Activated naive CD4-positive, alpha-beta T cell treated with anti-CD3 and anti-CD28 coated beads, Interleukin-2, amount 10 ng/mL, durations not matched to agents 5 hours and 36 hours (primary cell): ENCODE measurements around the gene PKMYT1. TPM values are rescaled to one million over a fixed set of nuclear protein-coding genes. Genes with fewer than 3 reads are reported as not detected.

Experiments
- total RNA-seq, 2 experiments: library from RNA; stranded (reverse); gene quantifications; one replicate each; pipeline ENCODE4 v1.2.3, GENCODE V29; 2021

The PKMYT1 gene
- total RNA-seq = 10 to 100 TPM; 89.1 to 99.3 TPM

DNA sequence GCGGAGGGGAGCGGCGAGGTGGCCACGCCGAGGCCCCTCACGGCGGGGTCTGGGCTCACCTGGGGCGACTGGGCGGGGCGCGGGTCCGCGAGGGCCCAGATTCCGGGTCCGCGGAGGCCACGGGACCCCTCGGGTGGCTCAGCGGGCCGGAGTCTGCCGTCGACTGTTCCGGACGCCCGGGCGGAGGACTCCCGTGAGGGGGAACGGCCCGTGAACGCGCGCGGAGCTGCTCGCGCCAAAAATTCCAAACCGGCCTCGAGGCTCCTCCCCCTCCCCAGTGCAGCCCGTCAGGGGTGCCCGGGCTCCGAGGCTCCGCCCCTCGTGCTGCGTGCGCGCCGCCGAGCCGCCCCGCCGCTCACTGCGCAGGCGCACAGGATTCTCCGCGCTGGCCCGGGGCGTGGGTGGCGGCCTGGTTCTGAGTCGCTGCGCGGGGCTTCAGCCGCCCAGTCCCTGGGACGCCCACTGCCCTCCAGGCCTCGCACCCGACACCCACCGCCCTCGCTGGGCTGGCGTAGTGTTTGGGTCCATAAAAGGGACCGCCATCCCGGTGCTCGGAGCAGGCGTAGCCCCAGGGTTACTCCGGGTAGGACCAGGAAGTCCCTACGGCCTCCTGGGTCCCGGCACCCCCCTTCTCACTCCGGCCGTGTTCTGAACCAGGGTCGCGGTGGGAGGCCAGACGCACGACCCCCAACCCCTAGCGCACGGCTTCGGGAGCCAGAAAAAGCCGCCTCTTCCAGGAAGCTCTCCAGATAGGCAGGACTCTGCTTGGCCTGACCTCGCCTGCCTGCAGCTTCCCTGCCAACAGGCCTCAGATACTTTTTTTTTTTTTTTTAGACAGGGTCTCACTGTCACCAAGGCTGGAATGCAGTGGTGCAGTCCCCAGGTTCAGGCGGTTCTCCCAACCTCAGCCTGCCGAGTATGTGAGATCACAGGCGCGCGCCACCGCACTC is at the start of gene PKMYT1:
Gene PKMYT1, minus strand, starts transcription at position 220 of the 950 bp plus-strand sequence. CDS start 789 bp downstream, outside the sequence.

GRCh38 chr16:3023669-3024478 is 43.6 kb upstream of the PKMYT1 start, which contains the start of the genes HCFC1R1 and THOC6:
HCFC1R1 (minus strand) TSS chr16:3023942; CDS start chr16:3023941, 1 bp downstream.
THOC6 (plus strand) TSS chr16:3024035; CDS start chr16:3024327, 292 bp downstream.

GRCh38 chr16:3020247-3020603 is 40.0 kb upstream of the PKMYT1 start, which contains the start of gene TNFRSF12A:
TNFRSF12A (plus strand) TSS chr16:3020368; CDS start chr16:3020398, 30 bp downstream.

DNA sequence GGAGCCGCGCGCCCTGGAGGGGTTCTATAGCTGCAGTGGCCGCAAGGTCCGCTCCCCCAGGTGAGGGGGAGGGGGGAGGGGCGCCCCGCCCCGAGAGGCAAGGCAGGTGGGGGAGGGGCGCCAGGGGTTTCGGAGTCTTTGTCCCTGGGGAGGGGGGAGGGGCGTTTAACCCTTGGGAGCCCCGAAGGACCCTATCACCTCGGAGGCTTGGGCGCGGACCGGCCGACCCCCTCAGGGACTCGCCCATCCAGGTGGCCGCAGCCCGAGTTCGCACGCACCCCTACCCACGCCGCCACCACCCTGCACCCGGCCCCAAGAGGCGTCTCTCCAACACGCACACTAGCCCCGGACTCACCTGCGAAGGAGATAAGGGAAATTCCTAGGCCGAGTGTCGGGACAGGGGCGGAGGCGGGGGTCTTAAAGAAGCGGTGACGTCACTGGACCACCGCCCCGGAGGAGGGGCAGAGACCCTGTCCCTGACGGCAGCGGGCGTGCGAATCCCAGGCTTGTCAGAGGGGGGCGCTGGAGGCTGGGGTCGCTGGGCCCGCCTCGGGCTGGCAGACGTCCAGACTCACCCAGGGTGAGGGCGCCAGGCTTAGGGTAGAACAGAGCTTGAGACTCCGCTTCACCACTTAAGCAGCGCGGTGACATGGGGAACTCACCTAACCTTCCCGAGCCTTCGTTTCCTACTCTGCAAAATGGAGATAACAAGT is 37.7 kb upstream of the PKMYT1 start, which contains the start of gene CLDN6:
Gene CLDN6, minus strand, starts transcription at position 390 of the 713 bp plus-strand sequence. CDS start 2,162 bp downstream, outside the sequence.

DNA sequence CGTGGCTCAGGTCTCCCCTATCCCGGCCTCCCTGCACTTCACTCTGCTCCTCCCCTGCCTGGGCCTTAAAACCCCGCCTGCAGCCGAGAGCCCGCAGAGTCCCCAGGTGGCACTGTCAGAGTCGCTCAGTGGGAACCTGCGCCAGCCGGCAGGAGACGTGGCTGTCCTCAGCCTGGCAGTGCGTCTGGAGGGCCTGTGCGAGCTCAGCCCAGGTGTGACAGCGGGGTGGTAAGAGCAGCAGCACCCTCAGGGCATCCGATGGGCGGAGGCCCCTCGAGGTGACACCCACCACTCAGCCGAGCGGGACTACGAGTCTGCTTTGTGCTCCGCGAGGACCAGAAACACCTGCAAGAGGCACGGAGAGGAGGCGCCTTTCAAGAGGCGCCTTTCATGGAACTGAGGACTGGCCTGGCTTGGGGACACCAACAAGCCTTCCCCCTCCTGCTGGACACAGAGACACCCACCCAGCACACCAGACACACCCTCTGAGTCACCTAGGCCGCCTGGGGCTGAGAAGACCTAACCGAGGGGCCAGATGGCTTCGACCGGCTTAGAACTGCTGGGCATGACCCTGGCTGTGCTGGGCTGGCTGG is 32.7 kb upstream of the PKMYT1 start, which contains the start of gene CLDN9:
Gene CLDN9, plus strand, starts transcription at position 96 of the 593 bp plus-strand sequence. Its CDS starts 440 bp downstream, at position 536.

GRCh38 chr16:2968738-2969544 is 11.3 kb downstream of the PKMYT1 start, which contains the start of gene PAQR4:
PAQR4 (plus strand) TSS chr16:2969348; CDS start chr16:2969675, 327 bp downstream.

DNA sequence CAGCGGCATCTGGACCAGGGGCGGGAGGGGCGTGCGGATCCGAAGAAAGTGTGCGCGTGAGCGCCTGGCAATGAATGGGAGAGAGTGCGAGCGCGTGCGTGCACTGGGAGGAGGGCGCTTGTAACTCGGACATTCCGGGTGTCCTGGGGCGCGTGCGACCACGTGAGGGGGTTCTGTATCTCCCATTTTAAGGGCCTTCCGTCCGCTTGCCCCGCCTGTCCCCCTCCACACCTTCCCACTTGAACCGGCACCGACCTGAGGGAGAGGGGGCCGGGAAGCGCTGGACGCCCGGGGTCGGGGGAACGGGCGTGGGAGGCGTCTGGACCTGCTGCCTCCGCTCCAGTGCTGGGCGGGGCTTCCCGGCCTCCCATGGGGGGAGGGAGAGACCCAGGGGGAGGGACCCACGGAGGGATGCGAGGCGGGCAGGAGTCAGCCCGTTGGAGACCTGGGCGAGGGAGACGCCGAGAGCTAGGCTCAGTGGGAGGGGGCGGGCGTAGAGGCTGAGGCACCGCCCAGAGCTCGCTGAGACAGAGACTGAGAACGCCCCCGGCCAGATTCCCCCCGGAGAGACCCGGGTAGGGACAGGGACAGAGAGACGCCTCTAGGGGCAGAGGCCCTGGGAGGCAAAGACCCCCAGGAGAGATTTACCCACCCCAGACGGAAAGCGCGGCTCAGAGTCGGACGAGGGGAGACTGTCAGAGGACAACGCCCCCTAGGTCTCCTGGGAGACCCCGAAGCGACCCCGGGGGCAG is 16.3 kb downstream of the PKMYT1 start, which contains the start of gene KREMEN2:
Gene KREMEN2, plus strand, starts transcription at position 553 of the 752 bp plus-strand sequence. CDS start 246 bp downstream, outside the sequence.

Other genes starting within 250 kb of the PKMYT1 start
- 100 to 1,000 TPM; 565 to 586 TPM for gene SRRM2, start 227.8 kb downstream of the PKMYT1 start, total RNA-seq
- 100 to 1,000 TPM; 113 to 116 TPM for gene ELOB, start 203.2 kb downstream of the PKMYT1 start, total RNA-seq
- not detected for gene PRSS33, start 192.9 kb downstream of the PKMYT1 start, total RNA-seq
- not detected for gene PRSS41, start 182.0 kb downstream of the PKMYT1 start, total RNA-seq
- gene PRSS21, start 163.2 kb downstream of the PKMYT1 start, total RNA-seq = 1 to 10 TPM; 1.7 to 1.8 TPM
- gene ZG16B, start 150.1 kb downstream of the PKMYT1 start, total RNA-seq = 1 to 10 TPM; 1.4 to 1.6 TPM
- not detected for gene PRSS22, start 122.3 kb downstream of the PKMYT1 start, total RNA-seq
- 10 to 100 TPM; 21.2 to 22.4 TPM for gene FLYWCH2, start 97.2 kb downstream of the PKMYT1 start, total RNA-seq
- 10 to 100 TPM; 50.6 to 52.3 TPM for gene FLYWCH1, start 68.5 kb downstream of the PKMYT1 start, total RNA-seq
- gene KREMEN2, start 16.2 kb downstream of the PKMYT1 start, total RNA-seq = not detected
- gene PAQR4, start 11.1 kb downstream of the PKMYT1 start, total RNA-seq = 10 to 100 TPM; 36.0 to 37.0 TPM
- under 1 TPM; 0.29 to 0.30 TPM for gene CLDN9, start 32.5 kb upstream of the PKMYT1 start, total RNA-seq
- gene CLDN6, start 37.7 kb upstream of the PKMYT1 start, total RNA-seq = not detected
- gene TNFRSF12A, start 39.9 kb upstream of the PKMYT1 start, total RNA-seq = 1 to 10 TPM; 2.9 to 3.8 TPM
- 10 to 100 TPM; 37.2 to 39.1 TPM for gene HCFC1R1, start 43.5 kb upstream of the PKMYT1 start, total RNA-seq
- gene THOC6, start 43.6 kb upstream of the PKMYT1 start, total RNA-seq = 10 to 100 TPM; 49.4 to 52.3 TPM
- 1 to 10 TPM; 1.1 to 1.2 TPM for gene BICDL2, start 56.5 kb upstream of the PKMYT1 start, total RNA-seq
- gene MMP25, start 66.1 kb upstream of the PKMYT1 start, total RNA-seq = 10 to 100 TPM; 34.8 to 35.5 TPM
- 1,000 to 10,000 TPM; 2,121 to 2,176 TPM for gene IL32, start 85.2 kb upstream of the PKMYT1 start, total RNA-seq
- under 1 TPM; 0.24 to 0.28 TPM for gene ZSCAN10, start 118.8 kb upstream of the PKMYT1 start, total RNA-seq
- gene ZNF205, start 132.1 kb upstream of the PKMYT1 start, total RNA-seq = not detected
- 1 to 10 TPM; 9.7 to 9.8 TPM for gene ZNF213, start 154.6 kb upstream of the PKMYT1 start, total RNA-seq
- not detected for gene OR1F1, start 207.8 kb upstream of the PKMYT1 start, total RNA-seq